SW 1271 (cell line): Measurements from ENCODE around the gene MYOG.

ENCODE experiments used
- DNase-seq, 2 experiments: peaks; one replicate each; lab custom pipeline; 2025; lab: John Stamatoyannopoulos, UW

Gene MYOG

DNA sequence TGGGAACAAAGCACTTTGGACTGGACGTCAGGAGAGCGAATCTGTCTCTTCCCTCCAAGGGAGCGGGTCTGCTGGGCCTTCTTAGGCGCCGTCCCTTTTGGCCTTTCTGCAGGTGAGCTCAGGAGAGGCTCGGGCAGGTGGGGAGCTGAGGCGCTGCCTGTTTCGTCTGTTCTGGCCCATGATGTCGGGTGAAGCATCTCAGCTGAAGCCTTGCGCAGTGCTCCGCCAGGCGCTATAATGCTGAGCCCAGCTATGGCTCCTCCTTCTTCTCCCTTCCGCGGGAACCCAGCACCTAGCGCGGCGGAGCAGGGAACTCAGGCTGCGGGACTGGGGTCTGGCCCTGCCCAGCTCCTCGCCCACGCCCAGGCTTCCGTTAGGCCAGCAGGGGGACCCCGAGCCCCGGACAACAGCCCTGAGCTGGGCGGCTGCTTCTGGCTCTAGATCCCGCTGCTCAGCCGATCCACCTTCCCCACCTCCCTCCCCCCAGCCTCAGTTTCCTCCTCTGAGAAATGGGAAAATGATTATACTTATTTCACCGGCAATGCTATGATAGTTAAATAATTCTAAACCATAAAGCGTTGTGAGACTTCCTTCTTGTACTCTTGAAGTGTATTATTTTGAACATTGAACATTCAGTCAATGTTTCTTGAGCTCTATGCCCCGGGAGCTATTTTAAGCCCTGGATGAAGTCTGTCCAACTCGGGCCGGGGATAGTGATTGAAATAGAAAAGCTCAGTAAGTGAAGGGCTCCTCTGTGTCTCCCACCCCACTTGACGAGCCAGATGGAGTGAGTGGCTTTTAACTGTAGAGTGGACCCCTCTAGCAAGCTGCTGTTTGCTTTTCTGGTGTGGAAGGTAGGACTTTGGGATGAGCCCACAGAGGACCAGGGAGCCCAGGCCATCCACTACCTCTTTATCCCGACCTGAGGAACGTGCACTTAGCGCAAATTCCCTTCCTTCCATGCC is 32.1 kb upstream of the MYOG start:
- peak; percentile 8 to 17 for DNase-seq

DNA sequence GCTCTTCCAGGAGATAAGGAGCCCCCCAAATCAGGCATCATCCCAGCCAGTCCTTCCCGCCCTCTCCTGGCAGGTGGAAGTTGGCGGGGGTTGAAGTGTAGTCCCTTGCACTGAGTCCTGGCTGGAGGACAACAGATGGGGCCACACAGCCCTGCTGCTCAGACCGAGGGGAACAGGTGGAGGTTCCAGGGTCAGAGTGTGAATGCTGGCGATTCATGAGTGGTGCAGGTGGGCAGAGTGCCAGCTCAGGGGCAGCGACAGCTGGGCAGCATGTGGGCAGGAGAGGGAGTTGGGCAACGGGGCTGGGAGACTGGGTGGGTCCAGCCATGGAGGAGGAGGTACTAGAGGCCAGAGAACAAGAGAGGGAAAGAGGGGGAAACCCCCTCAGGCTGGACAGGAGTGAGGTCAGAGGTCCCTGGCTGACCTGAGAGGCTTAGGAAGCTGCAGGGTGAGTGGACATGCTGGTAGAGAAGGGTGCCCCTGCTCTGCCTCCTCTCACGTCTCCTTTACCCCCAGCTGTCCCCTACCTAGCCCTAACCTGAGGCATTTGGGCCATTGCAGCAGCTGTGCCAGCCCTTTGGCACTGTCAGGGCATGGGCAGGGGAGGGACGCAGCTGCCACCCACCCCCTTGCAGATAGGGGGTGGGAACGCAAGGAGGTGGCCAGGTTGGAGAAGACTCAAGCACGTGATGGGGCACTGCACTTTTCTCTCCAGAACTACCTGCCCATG is 30.4 kb upstream of the MYOG start:
- DNase-seq = no peak

DNA sequence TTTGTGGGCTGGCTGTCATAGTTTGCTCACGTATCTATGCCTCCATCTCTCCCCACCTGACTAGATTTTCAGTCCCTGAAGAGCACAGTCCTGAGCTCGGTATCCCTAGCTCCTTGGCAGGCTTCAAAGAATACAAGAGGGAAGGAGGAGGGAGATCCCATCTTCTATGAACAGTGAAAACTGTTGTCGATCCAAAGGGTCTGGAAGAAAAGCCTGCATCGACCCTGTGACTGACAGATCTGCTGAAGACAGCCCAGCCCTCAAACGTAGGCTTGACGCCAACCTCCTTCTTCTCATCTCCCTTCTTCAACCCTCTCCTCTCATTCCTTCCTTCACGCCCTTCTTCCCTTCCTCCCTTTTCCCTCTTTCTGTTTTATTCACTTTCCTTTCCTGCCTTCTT is 28.4 kb upstream of the MYOG start:
- DNase-seq = no peak

DNA sequence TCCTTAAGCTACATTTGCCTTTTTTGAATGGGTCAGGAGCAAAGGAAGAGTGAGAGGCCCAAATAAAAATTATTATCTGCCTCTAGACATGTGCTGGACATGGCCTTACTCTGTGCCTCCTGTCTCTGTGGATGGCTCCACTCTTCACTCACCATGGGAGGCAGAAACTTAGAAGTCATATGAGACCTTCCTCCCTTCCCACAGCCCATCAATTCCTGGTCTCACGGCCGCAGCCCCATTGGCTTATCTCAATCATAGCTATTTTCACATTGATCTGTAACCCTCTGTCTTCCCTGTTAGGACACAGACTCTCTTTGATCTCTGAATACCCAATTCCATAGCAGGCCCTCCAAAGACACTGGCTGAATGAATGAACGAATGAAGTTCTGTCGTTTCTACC is 27.5 kb upstream of the MYOG start:
- no peak for DNase-seq

DNA sequence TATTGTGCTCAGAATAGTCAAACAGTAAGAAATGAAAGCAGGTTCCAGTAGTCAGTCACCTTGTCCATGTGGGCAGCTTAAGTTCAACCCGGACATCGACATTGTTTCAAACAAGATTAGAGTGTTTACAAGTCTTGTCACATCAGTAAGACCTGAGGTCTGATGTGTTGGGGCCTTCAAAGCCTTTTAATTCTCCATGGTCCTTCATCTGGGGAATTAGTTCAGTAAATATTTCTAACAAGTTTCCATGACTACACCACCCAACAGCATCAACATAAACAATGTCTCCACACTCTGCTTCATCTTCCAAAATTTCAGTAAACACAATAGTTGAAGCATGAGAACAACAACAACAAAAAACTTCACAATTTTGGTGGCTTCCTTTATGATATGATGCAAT is 26.7 kb upstream of the MYOG start:
- no peak for DNase-seq

DNA sequence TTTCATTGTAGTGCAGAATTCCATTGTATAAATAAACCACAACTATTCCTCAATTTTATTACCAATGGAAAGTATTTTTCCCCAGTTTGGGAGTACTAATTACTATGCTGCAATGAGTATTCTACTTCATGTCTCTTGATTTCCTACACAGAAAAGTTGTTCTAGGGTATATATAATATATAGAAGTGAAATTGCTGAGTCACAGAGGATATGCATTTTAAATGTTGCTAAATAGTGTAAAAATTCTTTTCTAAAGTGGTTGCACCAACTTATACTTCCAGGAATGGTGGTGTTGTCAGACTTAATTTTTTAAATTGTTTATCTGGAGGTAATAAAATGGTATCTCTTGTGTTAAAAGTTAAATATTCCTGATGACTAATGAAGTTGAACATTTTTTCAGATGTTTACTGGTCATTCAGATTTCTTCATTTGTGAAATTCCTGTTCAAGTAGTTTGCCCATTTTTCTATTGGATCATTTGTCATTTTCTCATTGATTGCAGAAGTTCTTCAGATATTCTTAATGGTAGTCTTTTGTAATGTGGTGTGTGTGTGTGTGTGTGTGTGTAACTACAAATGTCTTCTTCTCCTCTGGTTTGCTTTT is 19.1 kb upstream of the MYOG start:
- no peak for DNase-seq

DNA sequence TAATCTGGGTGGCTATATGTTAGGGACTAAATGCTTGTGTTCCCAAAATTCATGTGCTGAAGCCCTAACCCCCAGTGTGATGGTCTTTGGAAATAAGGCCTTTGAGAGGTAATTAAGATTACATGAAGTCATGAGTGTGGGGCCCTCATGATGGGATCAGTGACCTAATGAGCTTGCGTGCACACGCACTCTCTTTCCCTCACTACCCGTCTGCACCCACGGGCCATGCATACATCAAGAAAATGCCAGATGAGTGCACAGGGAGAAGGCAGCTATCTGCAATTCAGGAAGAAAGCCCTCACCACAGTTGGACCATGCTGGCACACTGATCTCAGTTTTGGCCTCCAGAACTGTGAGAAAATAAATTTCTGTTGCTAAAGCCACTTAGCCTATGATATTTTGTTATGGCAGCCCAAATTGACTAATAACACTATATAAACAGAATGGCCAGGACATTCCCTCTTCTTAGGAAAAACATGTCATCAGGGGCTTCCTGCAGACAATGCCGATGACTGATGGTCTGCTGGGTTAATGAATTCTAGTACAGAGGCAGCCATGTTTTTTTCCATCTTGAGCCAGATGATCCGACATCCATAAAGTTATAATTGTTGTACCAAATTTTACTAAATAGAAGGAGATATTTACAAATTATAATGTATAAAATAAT is 18.1 kb upstream of the MYOG start:
- no peak for DNase-seq

DNA sequence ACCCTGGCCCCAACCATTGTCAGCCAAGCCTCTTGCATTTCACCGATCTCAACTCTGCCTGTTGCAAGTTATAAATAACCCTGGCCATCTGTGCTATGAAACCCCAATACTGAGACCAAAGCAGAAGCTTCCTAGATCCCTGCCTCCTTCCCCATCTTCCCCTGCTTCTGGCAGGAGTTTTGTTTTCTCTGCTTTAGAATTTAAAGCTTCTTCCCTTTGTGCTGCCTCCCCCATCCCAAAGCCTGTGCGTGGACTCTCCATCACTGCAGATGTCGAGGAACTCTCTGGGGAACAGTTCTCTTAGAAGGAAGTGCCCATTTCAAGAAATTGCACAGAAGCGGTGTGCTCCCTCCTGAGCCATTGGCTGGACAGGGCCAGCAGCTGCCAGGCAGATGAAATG is 17.4 kb upstream of the MYOG start:
- DNase-seq = no peak

DNA sequence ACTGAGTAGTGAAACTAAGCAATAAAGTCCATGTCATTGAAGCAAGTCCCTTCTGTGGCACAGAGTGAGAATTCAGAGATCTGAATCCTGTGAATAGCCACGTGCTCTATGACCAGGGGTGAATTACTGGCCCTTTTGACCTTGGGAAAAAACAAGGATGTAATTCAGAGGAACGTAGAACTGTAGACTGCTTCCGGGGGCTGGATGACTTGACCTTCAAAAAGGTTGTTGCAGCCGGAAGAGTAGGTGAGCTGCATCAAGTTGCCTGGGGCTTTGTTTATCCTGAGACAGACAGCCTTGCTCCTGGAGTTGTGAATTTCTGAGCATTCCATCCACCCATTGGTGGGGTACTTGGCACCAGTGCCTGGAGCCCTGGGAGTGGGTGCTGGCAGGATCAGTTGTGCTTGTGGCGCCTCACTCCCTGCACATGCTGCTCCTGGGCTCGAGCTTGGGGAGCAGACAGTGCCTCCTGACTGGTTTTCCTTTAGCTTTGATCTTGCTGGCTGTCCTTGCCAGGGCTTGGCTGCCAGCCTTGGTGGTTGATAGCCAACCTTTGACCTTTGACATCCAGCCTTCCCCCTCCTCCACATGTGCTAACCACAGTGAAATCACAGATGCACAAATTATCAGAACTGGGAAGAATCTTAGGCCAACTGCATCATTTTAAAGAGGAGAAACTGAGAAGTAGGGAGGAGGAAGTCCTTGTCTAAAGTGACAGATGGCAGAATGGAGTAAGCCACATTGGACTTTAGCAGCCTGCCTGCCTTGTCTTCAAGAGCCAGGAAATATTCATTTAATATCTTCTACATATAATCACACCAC is 16.2 kb upstream of the MYOG start:
- DNase-seq = no peak

DNA sequence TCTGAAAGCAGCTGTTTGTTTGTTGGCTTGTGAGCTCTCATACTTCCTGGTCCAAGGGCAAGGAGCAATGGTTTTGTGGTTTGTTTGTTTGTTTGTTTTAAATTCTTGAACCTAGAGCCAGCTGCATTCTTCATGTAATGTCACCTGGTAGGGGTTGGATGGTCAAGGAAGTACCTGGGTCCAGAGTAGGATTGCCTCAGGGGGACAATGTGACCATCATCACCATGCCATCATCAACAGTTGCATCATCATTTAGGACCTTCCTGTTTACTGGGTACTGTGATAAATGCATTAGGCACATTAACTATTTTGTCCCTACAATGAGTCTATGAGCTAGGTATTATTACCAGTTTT is 14.7 kb upstream of the MYOG start:
- DNase-seq = no peak

DNA sequence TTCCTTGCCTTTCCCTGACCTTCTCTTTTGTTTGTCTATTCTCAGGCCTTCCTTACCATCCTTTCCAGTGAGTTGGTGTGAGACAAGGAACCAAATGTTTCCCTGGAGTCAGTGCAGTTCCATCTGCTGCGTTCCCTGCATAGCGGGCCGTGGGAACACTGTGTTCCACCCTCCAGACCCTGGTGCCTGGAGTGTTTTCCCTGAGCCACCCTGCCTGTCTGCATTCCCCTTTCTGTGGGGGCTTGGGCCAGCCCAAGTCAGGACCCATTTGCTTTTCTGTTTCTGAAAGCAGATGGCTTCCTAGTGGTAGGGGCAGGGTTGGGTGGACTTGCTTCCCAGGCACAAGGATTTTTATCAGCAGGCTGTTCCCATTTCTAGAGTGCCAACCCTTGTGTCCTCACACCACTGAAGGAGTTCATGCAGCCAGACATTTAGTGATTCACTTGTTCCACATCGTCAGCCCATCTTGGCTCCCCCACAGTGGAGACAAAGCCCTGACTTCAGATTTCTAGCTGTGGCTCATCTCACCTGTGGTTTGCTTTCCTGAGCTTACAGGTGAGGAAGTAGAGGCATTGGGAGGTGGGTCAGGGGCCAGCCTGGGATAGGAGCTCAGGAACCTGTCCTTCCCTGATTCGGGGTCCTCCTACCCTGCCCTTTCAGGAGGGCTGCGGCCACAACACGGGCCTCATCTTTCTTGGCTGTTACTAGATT is 14.1 kb upstream of the MYOG start:
- DNase-seq = no peak

DNA sequence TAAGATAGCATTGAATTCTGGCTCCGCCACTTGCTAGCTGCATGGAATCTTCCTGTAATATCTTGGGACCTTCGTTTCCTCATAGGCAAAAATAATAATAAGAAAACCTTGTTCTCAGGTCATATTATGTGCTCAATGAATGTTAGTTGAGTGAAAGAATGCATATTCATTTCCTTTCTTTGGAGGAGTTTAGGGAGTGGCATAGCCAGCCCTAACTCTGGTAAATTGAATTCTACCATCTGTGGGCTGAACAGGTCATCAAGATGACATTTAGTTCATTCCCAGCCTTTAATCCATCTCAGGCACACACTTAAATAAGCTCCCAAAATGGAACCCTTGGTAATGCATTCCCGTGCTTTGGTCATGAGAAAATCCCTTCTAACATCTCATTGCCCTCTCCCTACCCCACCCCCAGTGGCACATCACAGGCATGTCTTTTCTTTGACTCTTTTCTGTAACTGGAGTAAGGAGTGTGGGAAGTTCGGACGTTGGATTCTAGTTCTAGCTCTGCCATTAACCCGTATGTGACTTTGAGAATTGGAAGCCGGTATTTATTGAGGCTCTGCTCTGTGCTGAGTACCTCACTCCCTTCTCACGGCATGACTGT is 13.2 kb upstream of the MYOG start:
- DNase-seq = no peak

DNA sequence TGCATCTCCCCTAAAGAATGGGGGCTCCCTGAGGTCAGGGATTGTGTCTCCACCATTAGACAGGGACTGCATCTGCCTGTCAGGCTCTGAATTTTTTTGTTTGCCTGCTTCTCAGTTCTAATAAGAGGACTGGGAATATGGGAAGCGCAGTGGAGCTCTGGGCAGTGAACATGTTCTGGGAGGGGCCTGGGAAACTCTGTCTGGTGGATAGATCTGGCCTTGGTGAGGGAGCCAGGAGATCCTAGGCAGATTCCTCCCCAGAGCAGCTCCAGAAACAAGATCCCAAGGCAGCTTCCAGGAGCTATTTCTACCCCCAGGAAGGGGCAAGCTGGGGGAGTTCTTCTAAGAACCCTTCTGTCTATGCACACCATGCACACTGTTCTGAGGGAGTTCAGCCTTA is 12.6 kb upstream of the MYOG start:
- no peak for DNase-seq

DNA sequence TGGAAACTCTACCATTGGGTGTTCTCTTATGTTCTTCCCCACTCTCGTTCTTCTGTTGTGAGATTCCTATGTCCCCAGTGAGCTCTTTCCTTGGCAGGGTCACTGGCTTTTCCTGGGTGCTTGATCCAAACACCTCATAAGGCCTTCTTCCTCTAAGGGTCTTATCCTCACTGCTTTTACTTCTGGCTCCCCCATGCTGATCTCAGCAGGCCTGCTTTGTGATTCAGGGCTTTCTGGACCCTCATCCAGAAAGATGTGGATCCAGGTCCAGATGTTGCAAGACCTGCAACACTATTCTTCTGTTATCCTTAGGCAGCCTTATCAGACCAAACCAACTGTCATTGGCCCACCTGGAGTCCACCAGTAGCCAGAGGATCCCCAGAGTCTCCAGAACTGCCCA is 11.2 kb upstream of the MYOG start:
- no peak for DNase-seq

DNA sequence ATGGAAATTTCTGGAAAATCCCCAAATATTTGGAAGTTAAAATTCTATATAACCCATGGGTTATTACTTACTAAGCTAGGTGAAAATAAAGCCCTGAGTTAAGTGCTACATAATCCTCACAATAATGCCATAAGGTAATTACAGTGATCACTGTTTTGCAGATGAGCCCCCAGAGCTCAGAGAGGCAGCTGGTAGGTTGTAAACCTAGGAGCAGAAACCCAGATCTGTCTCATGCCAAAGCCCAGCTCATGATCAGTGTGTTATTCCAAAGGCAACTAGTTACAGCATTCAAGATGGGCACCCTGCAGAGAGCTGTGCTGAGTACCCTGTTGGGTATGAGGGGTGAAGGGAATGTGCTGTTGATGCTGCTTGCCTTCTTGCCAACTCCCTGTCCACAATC is 10.8 kb upstream of the MYOG start:
- DNase-seq = no peak

DNA sequence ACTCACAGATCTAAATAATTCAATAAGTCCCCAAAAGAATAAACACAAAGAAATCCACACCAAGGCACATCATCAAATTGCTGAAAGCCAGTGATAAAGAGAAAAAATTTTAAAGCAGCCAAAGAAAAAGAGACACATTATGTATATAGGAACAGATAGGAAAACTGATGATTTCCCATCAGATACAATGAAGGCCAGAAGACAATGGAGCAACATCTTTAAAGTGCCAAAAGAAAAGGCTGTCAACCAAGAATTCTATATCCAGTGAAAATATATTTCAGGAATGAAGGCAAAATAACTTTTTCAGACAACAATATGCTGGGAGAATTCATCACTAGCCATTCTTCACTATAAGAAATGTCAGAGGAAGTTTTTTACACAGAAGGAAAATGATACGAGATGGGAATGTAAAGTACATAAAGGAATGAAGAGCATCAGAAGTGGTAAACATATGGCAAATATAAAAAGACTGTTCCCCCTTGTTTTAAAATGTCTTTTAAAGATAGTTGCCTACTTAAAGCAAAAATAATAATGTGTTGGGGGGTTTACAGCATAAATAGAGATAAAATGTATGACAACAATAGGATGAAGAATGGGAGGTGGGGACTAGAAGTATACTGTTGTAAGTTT is 9.4 kb upstream of the MYOG start:
- no peak for DNase-seq

DNA sequence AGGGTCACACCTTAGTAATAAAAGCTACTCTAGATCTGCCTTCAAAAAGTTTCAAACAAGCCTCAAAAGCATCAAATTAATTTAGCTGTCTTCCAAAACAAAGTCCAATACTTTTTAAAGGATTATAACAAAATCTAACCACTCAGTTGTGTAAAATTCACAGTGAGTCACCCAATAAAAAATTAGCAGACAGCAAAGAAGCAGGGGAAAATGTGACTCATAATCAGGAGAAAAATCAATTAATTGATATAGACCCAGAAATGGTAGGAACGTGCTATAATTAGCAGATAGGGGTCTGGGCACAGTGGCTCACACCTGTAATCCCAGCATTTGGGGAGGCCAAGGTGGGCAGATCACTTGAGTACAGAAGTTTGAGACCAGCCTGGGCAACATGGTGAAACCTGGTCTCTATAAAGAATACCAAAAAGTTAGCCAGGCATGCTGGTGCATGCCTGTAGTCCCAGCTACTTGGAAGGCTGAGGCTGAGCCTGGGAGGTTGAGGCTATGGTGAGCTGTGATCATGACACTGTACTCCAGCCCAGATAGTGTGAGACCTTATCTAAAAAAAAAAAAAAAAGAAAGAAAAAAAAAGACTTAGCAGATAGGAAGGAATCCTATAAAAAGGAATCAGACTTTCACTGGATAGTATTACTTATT is 8.1 kb upstream of the MYOG start:
- DNase-seq = no peak

DNA sequence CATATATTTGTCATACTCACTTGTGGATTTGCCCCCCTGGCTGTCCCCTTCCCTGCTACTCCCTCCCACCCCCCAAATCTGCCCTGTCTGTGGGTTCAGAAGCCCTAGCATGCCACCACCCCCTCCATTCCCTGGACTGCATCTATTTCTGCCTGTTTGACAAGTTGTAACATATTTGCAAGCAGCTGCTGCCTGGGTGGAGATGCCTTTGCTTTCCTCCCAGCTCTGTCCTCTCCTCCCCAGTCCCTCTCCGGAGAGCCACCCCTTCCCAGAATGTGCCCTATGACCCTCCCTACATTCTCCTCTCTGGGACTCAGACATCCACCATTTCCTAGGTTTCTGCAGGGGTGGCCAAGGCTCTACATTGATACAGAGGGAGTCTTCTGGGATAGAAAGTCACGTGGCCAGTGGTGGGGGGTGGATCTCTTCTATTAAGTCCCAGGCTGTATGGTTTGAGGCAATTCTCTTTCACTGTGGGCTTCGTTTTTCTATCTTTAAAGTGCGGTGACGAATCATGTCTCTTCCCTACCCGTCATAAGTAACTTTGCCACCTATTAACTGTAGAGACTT is 6.0 kb upstream of the MYOG start:
- no peak for DNase-seq

DNA sequence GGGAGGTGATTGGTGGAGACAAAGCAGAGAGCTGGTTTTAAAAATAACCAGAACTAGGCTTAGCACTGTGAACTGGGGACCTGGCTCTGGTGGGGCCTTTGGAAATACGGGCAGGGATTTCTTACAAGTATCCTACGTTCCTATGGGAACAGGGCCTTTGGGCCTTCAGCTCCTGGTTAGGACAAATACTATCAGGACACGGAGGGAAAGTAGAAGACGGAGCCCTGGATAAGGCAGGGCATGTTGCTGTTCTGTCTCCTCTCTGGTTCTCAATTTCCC is 5.3 kb upstream of the MYOG start:
- no peak for DNase-seq
